ENCODE measurements around the gene NAALADL2. TPM values are rescaled to one million over a fixed set of nuclear protein-coding genes. Genes with fewer than 3 reads are reported as not detected.

NAALADL2 gene
- total RNA-seq, 1 experiment from 2014 or later, result not detected

- H3K9me3 ChIP-seq (ENCODE audit: low read length), result peaks cover 23% of the 10 kb centered on the region
- no peak overlapping the region for H3K4me2 ChIP-seq (ENCODE audit: low read depth, low read length, poor library complexity, severe bottlenecking)
- no peaks in the 10 kb centered on the region for H4K20me1 ChIP-seq (ENCODE audit: insufficient read depth, low read depth, low read length)
- H3K27me3 ChIP-seq (ENCODE audit: low read length), result no peaks in the 10 kb centered on the region
- DNase-seq, result no peak
- H3K4me3 ChIP-seq (ENCODE audit: low read length), result no peak overlapping the region
- H3K4me1 ChIP-seq (ENCODE audit: low read length), result no peaks in the 10 kb centered on the region
- H3K9me2 ChIP-seq (replicated peaks; ENCODE audit: insufficient read depth, low read length), result no peaks in the 10 kb centered on the region
- no peaks in the 10 kb centered on the region for H3K79me2 ChIP-seq (ENCODE audit: low read length)
- no peak overlapping the region for H3K9ac ChIP-seq (ENCODE audit: low read length)
- no peak overlapping the region for H2AFZ ChIP-seq (ENCODE audit: low read length)
- no peak overlapping the region for H3K27ac ChIP-seq (ENCODE audit: low read length)
- no peaks in the 10 kb centered on the region for H3K36me3 ChIP-seq (ENCODE audit: insufficient read depth, low read length)
Measured at GRCh38 chr3:175094344-175094743, 235.2 kb downstream of the NAALADL2 start.

- no peak overlapping the region for H2AFZ ChIP-seq (ENCODE audit: low read length)
- H3K4me1 ChIP-seq (ENCODE audit: low read length), result no peaks in the 10 kb centered on the region
- H3K9ac ChIP-seq (ENCODE audit: low read length), result no peak overlapping the region
- H4K20me1 ChIP-seq (ENCODE audit: insufficient read depth, low read depth, low read length), result no peaks in the 10 kb centered on the region
- H3K27ac ChIP-seq (ENCODE audit: low read length), result no peak overlapping the region
- DNase-seq, result no peak
- H3K36me3 ChIP-seq (ENCODE audit: insufficient read depth, low read length), result no peaks in the 10 kb centered on the region
- H3K27me3 ChIP-seq (ENCODE audit: low read length), result no peaks in the 10 kb centered on the region
- H3K9me3 ChIP-seq (ENCODE audit: low read length), result peaks cover 16% of the 10 kb centered on the region
- H3K79me2 ChIP-seq (ENCODE audit: low read length), result no peaks in the 10 kb centered on the region
- H3K4me2 ChIP-seq (ENCODE audit: low read depth, low read length, poor library complexity, severe bottlenecking), result no peak overlapping the region
- H3K4me3 ChIP-seq (ENCODE audit: low read length), result no peak overlapping the region
- no peaks in the 10 kb centered on the region for H3K9me2 ChIP-seq (replicated peaks; ENCODE audit: insufficient read depth, low read length)
Measured at GRCh38 chr3:175098644-175099043, 239.5 kb downstream of the NAALADL2 start.

GRCh38 chr3:175102161-175102560, 243.0 kb downstream of the NAALADL2 start:
- Histone ChIP-seq H3K36me3 (ENCODE audit: insufficient read depth, low read length) (no peaks in the 10 kb centered on the region), H3K9me3 (ENCODE audit: low read length) (peaks cover 10% of the 10 kb centered on the region), H3K4me2 (ENCODE audit: low read depth, low read length, poor library complexity, severe bottlenecking) (no peak overlapping the region), H2AFZ (ENCODE audit: low read length) (no peak overlapping the region), H3K4me1 (ENCODE audit: low read length) (no peaks in the 10 kb centered on the region), H3K79me2 (ENCODE audit: low read length) (no peaks in the 10 kb centered on the region), H3K27me3 (ENCODE audit: low read length) (no peaks in the 10 kb centered on the region), H3K27ac (ENCODE audit: low read length) (no peak overlapping the region), H3K4me3 (ENCODE audit: low read length) (no peak overlapping the region), H4K20me1 (ENCODE audit: insufficient read depth, low read depth, low read length) (no peaks in the 10 kb centered on the region), H3K9me2 (replicated peaks; ENCODE audit: insufficient read depth, low read length) (no peaks in the 10 kb centered on the region), H3K9ac (ENCODE audit: low read length) (no peak overlapping the region)
- DNase-seq, result no peak

GRCh38 chr3:175103298-175103697, 244.2 kb downstream of the NAALADL2 start:
- Histone ChIP-seq H3K9me2 (replicated peaks; ENCODE audit: insufficient read depth, low read length) (no peaks in the 10 kb centered on the region), H3K27me3 (ENCODE audit: low read length) (no peaks in the 10 kb centered on the region), H3K36me3 (ENCODE audit: insufficient read depth, low read length) (no peaks in the 10 kb centered on the region), H3K9me3 (ENCODE audit: low read length) (peaks cover 12% of the 10 kb centered on the region), H3K4me3 (ENCODE audit: low read length) (no peak overlapping the region), H2AFZ (ENCODE audit: low read length) (no peak overlapping the region), H4K20me1 (ENCODE audit: insufficient read depth, low read depth, low read length) (no peaks in the 10 kb centered on the region), H3K27ac (ENCODE audit: low read length) (no peak overlapping the region), H3K4me2 (ENCODE audit: low read depth, low read length, poor library complexity, severe bottlenecking) (no peak overlapping the region), H3K79me2 (ENCODE audit: low read length) (no peaks in the 10 kb centered on the region), H3K9ac (ENCODE audit: low read length) (no peak overlapping the region), H3K4me1 (ENCODE audit: low read length) (no peaks in the 10 kb centered on the region)
- DNase-seq, result no peak

GRCh38 chr3:175105066-175105465, 245.9 kb downstream of the NAALADL2 start:
- H3K9ac ChIP-seq (ENCODE audit: low read length), result no peak overlapping the region
- no peaks in the 10 kb centered on the region for H3K4me1 ChIP-seq (ENCODE audit: low read length)
- no peaks in the 10 kb centered on the region for H3K27me3 ChIP-seq (ENCODE audit: low read length)
- H4K20me1 ChIP-seq (ENCODE audit: insufficient read depth, low read depth, low read length), result no peaks in the 10 kb centered on the region
- no peaks in the 10 kb centered on the region for H3K79me2 ChIP-seq (ENCODE audit: low read length)
- H2AFZ ChIP-seq (ENCODE audit: low read length), result no peak overlapping the region
- H3K4me3 ChIP-seq (ENCODE audit: low read length), result no peak overlapping the region
- H3K9me3 ChIP-seq (ENCODE audit: low read length), result peaks cover 20% of the 10 kb centered on the region
- H3K36me3 ChIP-seq (ENCODE audit: insufficient read depth, low read length), result no peaks in the 10 kb centered on the region
- no peak overlapping the region for H3K4me2 ChIP-seq (ENCODE audit: low read depth, low read length, poor library complexity, severe bottlenecking)
- DNase-seq, result no peak
- H3K9me2 ChIP-seq (replicated peaks; ENCODE audit: insufficient read depth, low read length), result no peaks in the 10 kb centered on the region
- no peak overlapping the region for H3K27ac ChIP-seq (ENCODE audit: low read length)

- no peak for DNase-seq
- Histone ChIP-seq H3K36me3 (ENCODE audit: insufficient read depth, low read length) (no peaks in the 10 kb centered on the region), H3K4me3 (ENCODE audit: low read length) (no peak overlapping the region), H3K4me1 (ENCODE audit: low read length) (no peaks in the 10 kb centered on the region), H3K9me3 (ENCODE audit: low read length) (peaks cover 26% of the 10 kb centered on the region), H3K9me2 (replicated peaks; ENCODE audit: insufficient read depth, low read length) (no peaks in the 10 kb centered on the region), H3K27me3 (ENCODE audit: low read length) (no peaks in the 10 kb centered on the region), H3K9ac (ENCODE audit: low read length) (no peak overlapping the region), H4K20me1 (ENCODE audit: insufficient read depth, low read depth, low read length) (no peaks in the 10 kb centered on the region), H3K4me2 (ENCODE audit: low read depth, low read length, poor library complexity, severe bottlenecking) (no peak overlapping the region), H3K79me2 (ENCODE audit: low read length) (no peaks in the 10 kb centered on the region), H2AFZ (ENCODE audit: low read length) (no peak overlapping the region), H3K27ac (ENCODE audit: low read length) (no peak overlapping the region)
Measured at GRCh38 chr3:175107231-175107630, 248.1 kb downstream of the NAALADL2 start.

- H3K27ac ChIP-seq (ENCODE audit: low read length), result no peak overlapping the region
- no peaks in the 10 kb centered on the region for H3K27me3 ChIP-seq (ENCODE audit: low read length)
- H3K9me3 ChIP-seq (ENCODE audit: low read length), result peaks cover 28% of the 10 kb centered on the region
- H2AFZ ChIP-seq (ENCODE audit: low read length), result no peak overlapping the region
- no peaks in the 10 kb centered on the region for H3K79me2 ChIP-seq (ENCODE audit: low read length)
- no peak overlapping the region for H3K4me2 ChIP-seq (ENCODE audit: low read depth, low read length, poor library complexity, severe bottlenecking)
- no peaks in the 10 kb centered on the region for H3K36me3 ChIP-seq (ENCODE audit: insufficient read depth, low read length)
- H3K9ac ChIP-seq (ENCODE audit: low read length), result no peak overlapping the region
- no peak overlapping the region for H3K4me3 ChIP-seq (ENCODE audit: low read length)
- H3K4me1 ChIP-seq (ENCODE audit: low read length), result no peaks in the 10 kb centered on the region
- DNase-seq, result no peak
- no peaks in the 10 kb centered on the region for H4K20me1 ChIP-seq (ENCODE audit: insufficient read depth, low read depth, low read length)
- H3K9me2 ChIP-seq (replicated peaks; ENCODE audit: insufficient read depth, low read length), result no peaks in the 10 kb centered on the region
Measured at GRCh38 chr3:175107995-175108394, 248.9 kb downstream of the NAALADL2 start.

GRCh38 chr3:175108613-175109151, 249.5 kb downstream of the NAALADL2 start:
- no peak for DNase-seq

GRCh38 chr3:175111036-175111435, 251.9 kb downstream of the NAALADL2 start:
- Histone ChIP-seq H3K4me3 (ENCODE audit: low read length) (no peak overlapping the region), H3K4me1 (ENCODE audit: low read length) (no peaks in the 10 kb centered on the region), H3K4me2 (ENCODE audit: low read depth, low read length, poor library complexity, severe bottlenecking) (no peak overlapping the region), H3K36me3 (ENCODE audit: insufficient read depth, low read length) (no peaks in the 10 kb centered on the region), H3K9ac (ENCODE audit: low read length) (no peak overlapping the region), H3K27me3 (ENCODE audit: low read length) (no peaks in the 10 kb centered on the region), H2AFZ (ENCODE audit: low read length) (no peak overlapping the region), H3K79me2 (ENCODE audit: low read length) (no peaks in the 10 kb centered on the region), H3K9me3 (ENCODE audit: low read length) (peaks cover 33% of the 10 kb centered on the region), H3K27ac (ENCODE audit: low read length) (no peak overlapping the region), H3K9me2 (replicated peaks; ENCODE audit: insufficient read depth, low read length) (no peaks in the 10 kb centered on the region), H4K20me1 (ENCODE audit: insufficient read depth, low read depth, low read length) (no peaks in the 10 kb centered on the region)
- no peak for DNase-seq

More at GRCh38 chr3:175108613-175109151, 249.5 kb downstream of the NAALADL2 start:
- H3K27me3 ChIP-seq (ENCODE audit: low read length), result no peaks in the 10 kb centered on the region
- no peaks in the 10 kb centered on the region for H3K4me1 ChIP-seq (ENCODE audit: low read length)
- H3K27ac ChIP-seq (ENCODE audit: low read length), result no peak overlapping the region
- no peak overlapping the region for H2AFZ ChIP-seq (ENCODE audit: low read length)
- no peaks in the 10 kb centered on the region for H3K79me2 ChIP-seq (ENCODE audit: low read length)
- H3K9me2 ChIP-seq (replicated peaks; ENCODE audit: insufficient read depth, low read length), result no peaks in the 10 kb centered on the region
- no peak overlapping the region for H3K4me3 ChIP-seq (ENCODE audit: low read length)
- H4K20me1 ChIP-seq (ENCODE audit: insufficient read depth, low read depth, low read length), result no peaks in the 10 kb centered on the region
- H3K36me3 ChIP-seq (ENCODE audit: insufficient read depth, low read length), result no peaks in the 10 kb centered on the region
- H3K9ac ChIP-seq (ENCODE audit: low read length), result no peak overlapping the region
- peaks cover 35% of the 10 kb centered on the region for H3K9me3 ChIP-seq (ENCODE audit: low read length)
- H3K4me2 ChIP-seq (ENCODE audit: low read depth, low read length, poor library complexity, severe bottlenecking), result no peak overlapping the region
